HepG2 (cell line): Measurements from ENCODE around the gene P2RY11. TPM values are rescaled to one million over a fixed set of nuclear protein-coding genes. Genes with fewer than 3 reads are reported as not detected.

Source experiments
- FOXA1 ChIP-seq, 2 experiments: fragments of 450-650 bp in 1 of 2; sonication (generic) in 1 of 2; formaldehyde crosslinking in 1 of 2; IDR thresholded peaks; 2 replicates each; pipeline versions ENCODE4 v1.4.0 to v1.6.1; 2016 to 2020; ENCODE audit warnings: missing genetic modification reagents in 1 of 2
- HDAC2 ChIP-seq: sonication (generic); formaldehyde crosslinking; IDR thresholded peaks from 2 replicates; pipeline ENCODE4 v1.4.0; 2020; ENCODE audit warnings: missing genetic modification reagents
- HOXA7 ChIP-seq: sonication (generic); formaldehyde crosslinking; IDR thresholded peaks from 2 replicates; pipeline ENCODE4 v1.8.1; 2022; ENCODE audit warnings: mild to moderate bottlenecking, missing genetic modification reagents, moderate library complexity
- KDM3A ChIP-seq: IDR thresholded peaks from 2 replicates; pipeline ENCODE4 v1.6.1; 2018; ENCODE audit warnings: low read depth, missing compliant biosample characterization
- RAD21 ChIP-seq: fragments of 450-650 bp; formaldehyde crosslinking; IDR thresholded peaks from 2 replicates; pipeline ENCODE4 v1.5.0; 2020; ENCODE audit warnings: mild to moderate bottlenecking
- RFXAP ChIP-seq: sonication (generic); formaldehyde crosslinking; IDR thresholded peaks from 2 replicates; pipeline ENCODE4 v1.4.0; 2020; ENCODE audit warnings: missing genetic modification reagents, borderline replicate concordance
- SALL2 ChIP-seq: sonication (generic); formaldehyde crosslinking; IDR thresholded peaks from 2 replicates; pipeline ENCODE4 v1.8.1; 2023; ENCODE audit warnings: mild to moderate bottlenecking, missing genetic modification reagents, inconsistent platforms
- SIX4 ChIP-seq: sonication (generic); formaldehyde crosslinking; IDR thresholded peaks from 2 replicates; pipeline ENCODE4 v1.4.0; 2020; ENCODE audit warnings: missing genetic modification reagents
- SNAPC2 ChIP-seq: sonication (generic); formaldehyde crosslinking; IDR thresholded peaks from 2 replicates; pipeline ENCODE4 v1.8.1; 2022; ENCODE audit warnings: mild to moderate bottlenecking, missing genetic modification reagents
- STAT5B ChIP-seq: sonication (generic); formaldehyde crosslinking; IDR thresholded peaks from 2 replicates; pipeline ENCODE4 v1.4.0; 2020; ENCODE audit warnings: missing genetic modification reagents
- ZC3H4 ChIP-seq: sonication (generic); formaldehyde crosslinking; IDR thresholded peaks from 2 replicates; pipeline ENCODE4 v1.4.0; 2020; ENCODE audit warnings: missing genetic modification reagents, borderline replicate concordance
- ZNF232 ChIP-seq: sonication (generic); formaldehyde crosslinking; IDR thresholded peaks from 2 replicates; pipeline ENCODE4 v1.4.0; 2020; ENCODE audit warnings: missing genetic modification reagents, borderline replicate concordance
- ZNF251 ChIP-seq: sonication (generic); formaldehyde crosslinking; IDR thresholded peaks from 2 replicates; pipeline ENCODE4 v1.9.0; 2021; ENCODE audit warnings: mild to moderate bottlenecking, missing genetic modification reagents
- ZNF282 ChIP-seq: fragments of 450-650 bp; IDR thresholded peaks from 2 replicates; pipeline ENCODE4 v1.6.1; 2018; ENCODE audit not compliant: partially characterized antibody
- ZNF383 ChIP-seq: sonication (generic); formaldehyde crosslinking; IDR thresholded peaks from 2 replicates; pipeline ENCODE4 v1.4.0; 2020; ENCODE audit warnings: missing genetic modification reagents, mild to moderate bottlenecking, borderline replicate concordance
- ZNF550 ChIP-seq: sonication (generic); formaldehyde crosslinking; IDR thresholded peaks from 2 replicates; pipeline ENCODE4 v1.4.0; 2020; ENCODE audit warnings: mild to moderate bottlenecking, missing genetic modification reagents, borderline replicate concordance
- polyA plus RNA-seq, 8 experiments: library from polyadenylated mRNA; depleted of rRNA in 3 of 8; stranded (reverse) in 7 of 8; unstranded in 1 of 8; fragments of >200 nt; fragmentation: Illumina TruSeq in 4 of 8; extraction: Trizol in 4 of 8; gene quantifications; 2 replicates each; pipeline versions ENCODE4 v1.2.1 to v1.2.3, GENCODE V29; 2011 to 2016; ENCODE audit warnings: low read depth in 4 of 8, missing spikeins in 1 of 8, mixed read lengths in 1 of 8; ENCODE audit not compliant: insufficient read depth in 1 of 8
- total RNA-seq, 5 experiments: library from RNA; depleted of rRNA; stranded (reverse); fragments of >200 nt; fragmentation: Illumina TruSeq; extraction: Trizol; gene quantifications; 2 replicates each; pipeline ENCODE4 v1.2.3, GENCODE V29; 2016; ENCODE audit warnings: low read depth in 1 of 5
- TF ChIP-seq, protein P1 (sequence below): sonication (generic); formaldehyde crosslinking; IDR thresholded peaks from 2 replicates; pipeline ENCODE4 v1.4.0; 2020; ENCODE audit warnings: missing genetic modification reagents, borderline replicate concordance
- TF ChIP-seq, protein P2 (sequence below): sonication (generic); formaldehyde crosslinking; IDR thresholded peaks from 2 replicates; pipeline ENCODE4 v1.5.0; 2020; ENCODE audit warnings: mild to moderate bottlenecking, missing genetic modification reagents
- TF ChIP-seq, protein P3 (sequence below): sonication (generic); formaldehyde crosslinking; IDR thresholded peaks from 2 replicates; pipeline ENCODE4 v1.4.0; 2020; ENCODE audit warnings: missing genetic modification reagents, borderline replicate concordance
- TF ChIP-seq, protein P4 (sequence below): sonication (generic); formaldehyde crosslinking; IDR thresholded peaks from 2 replicates; pipeline ENCODE4 v1.4.0; 2020; ENCODE audit warnings: missing genetic modification reagents, borderline replicate concordance

The P2RY11 gene
- total and polyA plus RNA-seq, 2 of the 13 experiments (the other 11 are each of a cell fraction or from before 2014, with no cell fraction given): 4.0 to 7.8 TPM

DNA sequence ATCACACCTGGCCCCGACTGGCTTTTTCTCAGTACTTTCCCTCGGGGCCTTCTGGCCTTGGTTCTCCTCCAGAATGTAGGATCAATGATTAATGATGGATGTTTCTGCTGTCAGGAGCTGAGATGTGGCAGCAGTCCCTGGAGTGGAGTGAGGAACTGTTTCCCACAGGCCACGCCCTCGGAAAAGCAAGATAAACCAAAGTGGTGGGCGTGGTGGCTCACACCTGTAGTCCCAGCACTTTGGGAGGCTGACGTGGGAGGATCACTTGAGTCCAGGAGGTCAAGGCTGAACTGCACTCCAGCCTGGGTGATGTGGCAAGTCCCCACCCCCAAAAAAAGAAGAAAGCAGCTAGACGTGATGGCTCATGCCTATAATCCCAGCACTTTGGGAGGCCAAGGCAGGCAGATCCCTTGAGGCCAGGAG, 32.5 kb upstream of the P2RY11 start (continued):
- TF ChIP-seq ZNF232 (CRISPR knock-in tag) (no peak), HDAC2 (CRISPR knock-in tag) (peak; percentile 55; the same call in 1 of the 2 replicates), ZNF383 (CRISPR knock-in tag) (no peak), ZNF282 (no peak), KDM3A (CRISPR knock-in tag) (no peak), RFXAP (no peak), ZNF251 (no peak), FOXA1 (IDR thresholded peaks at IDR 0.05) (no peak), FOXA1 (CRISPR knock-in tag; IDR thresholded peaks at IDR 0.05) (no peak), RAD21 (CRISPR knock-in tag) (no peak), SIX4 (CRISPR knock-in tag) (no peak), HOXA7 (CRISPR knock-in tag) (no peak), ZNF550 (CRISPR knock-in tag) (no peak), SNAPC2 (CRISPR knock-in tag) (no peak), SALL2 (CRISPR knock-in tag) (no peak), ZC3H4 (no peak), STAT5B (CRISPR knock-in tag) (no peak)
- TF ChIP-seq, protein P1, sequence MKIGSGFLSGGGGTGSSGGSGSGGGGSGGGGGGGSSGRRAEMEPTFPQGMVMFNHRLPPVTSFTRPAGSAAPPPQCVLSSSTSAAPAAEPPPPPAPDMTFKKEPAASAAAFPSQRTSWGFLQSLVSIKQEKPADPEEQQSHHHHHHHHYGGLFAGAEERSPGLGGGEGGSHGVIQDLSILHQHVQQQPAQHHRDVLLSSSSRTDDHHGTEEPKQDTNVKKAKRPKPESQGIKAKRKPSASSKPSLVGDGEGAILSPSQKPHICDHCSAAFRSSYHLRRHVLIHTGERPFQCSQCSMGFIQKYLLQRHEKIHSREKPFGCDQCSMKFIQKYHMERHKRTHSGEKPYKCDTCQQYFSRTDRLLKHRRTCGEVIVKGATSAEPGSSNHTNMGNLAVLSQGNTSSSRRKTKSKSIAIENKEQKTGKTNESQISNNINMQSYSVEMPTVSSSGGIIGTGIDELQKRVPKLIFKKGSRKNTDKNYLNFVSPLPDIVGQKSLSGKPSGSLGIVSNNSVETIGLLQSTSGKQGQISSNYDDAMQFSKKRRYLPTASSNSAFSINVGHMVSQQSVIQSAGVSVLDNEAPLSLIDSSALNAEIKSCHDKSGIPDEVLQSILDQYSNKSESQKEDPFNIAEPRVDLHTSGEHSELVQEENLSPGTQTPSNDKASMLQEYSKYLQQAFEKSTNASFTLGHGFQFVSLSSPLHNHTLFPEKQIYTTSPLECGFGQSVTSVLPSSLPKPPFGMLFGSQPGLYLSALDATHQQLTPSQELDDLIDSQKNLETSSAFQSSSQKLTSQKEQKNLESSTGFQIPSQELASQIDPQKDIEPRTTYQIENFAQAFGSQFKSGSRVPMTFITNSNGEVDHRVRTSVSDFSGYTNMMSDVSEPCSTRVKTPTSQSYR (CRISPR knock-in tag): peak; percentile 52; the same call in 1 of the 2 replicates
- TF ChIP-seq, protein P2, sequence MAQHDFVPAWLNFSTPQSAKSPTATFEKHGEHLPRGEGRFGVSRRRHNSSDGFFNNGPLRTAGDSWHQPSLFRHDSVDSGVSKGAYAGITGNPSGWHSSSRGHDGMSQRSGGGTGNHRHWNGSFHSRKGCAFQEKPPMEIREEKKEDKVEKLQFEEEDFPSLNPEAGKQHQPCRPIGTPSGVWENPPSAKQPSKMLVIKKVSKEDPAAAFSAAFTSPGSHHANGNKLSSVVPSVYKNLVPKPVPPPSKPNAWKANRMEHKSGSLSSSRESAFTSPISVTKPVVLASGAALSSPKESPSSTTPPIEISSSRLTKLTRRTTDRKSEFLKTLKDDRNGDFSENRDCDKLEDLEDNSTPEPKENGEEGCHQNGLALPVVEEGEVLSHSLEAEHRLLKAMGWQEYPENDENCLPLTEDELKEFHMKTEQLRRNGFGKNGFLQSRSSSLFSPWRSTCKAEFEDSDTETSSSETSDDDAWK (CRISPR knock-in tag): no peak
- TF ChIP-seq, protein P3, sequence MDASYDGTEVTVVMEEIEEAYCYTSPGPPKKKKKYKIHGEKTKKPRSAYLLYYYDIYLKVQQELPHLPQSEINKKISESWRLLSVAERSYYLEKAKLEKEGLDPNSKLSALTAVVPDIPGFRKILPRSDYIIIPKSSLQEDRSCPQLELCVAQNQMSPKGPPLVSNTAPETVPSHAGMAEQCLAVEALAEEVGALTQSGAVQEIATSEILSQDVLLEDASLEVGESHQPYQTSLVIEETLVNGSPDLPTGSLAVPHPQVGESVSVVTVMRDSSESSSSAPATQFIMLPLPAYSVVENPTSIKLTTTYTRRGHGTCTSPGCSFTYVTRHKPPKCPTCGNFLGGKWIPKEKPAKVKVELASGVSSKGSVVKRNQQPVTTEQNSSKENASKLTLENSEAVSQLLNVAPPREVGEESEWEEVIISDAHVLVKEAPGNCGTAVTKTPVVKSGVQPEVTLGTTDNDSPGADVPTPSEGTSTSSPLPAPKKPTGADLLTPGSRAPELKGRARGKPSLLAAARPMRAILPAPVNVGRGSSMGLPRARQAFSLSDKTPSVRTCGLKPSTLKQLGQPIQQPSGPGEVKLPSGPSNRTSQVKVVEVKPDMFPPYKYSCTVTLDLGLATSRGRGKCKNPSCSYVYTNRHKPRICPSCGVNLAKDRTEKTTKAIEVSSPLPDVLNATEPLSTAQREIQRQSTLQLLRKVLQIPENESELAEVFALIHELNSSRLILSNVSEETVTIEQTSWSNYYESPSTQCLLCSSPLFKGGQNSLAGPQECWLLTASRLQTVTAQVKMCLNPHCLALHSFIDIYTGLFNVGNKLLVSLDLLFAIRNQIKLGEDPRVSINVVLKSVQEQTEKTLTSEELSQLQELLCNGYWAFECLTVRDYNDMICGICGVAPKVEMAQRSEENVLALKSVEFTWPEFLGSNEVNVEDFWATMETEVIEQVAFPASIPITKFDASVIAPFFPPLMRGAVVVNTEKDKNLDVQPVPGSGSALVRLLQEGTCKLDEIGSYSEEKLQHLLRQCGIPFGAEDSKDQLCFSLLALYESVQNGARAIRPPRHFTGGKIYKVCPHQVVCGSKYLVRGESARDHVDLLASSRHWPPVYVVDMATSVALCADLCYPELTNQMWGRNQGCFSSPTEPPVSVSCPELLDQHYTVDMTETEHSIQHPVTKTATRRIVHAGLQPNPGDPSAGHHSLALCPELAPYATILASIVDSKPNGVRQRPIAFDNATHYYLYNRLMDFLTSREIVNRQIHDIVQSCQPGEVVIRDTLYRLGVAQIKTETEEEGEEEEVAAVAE (CRISPR knock-in tag): no peak
- TF ChIP-seq, protein P4, sequence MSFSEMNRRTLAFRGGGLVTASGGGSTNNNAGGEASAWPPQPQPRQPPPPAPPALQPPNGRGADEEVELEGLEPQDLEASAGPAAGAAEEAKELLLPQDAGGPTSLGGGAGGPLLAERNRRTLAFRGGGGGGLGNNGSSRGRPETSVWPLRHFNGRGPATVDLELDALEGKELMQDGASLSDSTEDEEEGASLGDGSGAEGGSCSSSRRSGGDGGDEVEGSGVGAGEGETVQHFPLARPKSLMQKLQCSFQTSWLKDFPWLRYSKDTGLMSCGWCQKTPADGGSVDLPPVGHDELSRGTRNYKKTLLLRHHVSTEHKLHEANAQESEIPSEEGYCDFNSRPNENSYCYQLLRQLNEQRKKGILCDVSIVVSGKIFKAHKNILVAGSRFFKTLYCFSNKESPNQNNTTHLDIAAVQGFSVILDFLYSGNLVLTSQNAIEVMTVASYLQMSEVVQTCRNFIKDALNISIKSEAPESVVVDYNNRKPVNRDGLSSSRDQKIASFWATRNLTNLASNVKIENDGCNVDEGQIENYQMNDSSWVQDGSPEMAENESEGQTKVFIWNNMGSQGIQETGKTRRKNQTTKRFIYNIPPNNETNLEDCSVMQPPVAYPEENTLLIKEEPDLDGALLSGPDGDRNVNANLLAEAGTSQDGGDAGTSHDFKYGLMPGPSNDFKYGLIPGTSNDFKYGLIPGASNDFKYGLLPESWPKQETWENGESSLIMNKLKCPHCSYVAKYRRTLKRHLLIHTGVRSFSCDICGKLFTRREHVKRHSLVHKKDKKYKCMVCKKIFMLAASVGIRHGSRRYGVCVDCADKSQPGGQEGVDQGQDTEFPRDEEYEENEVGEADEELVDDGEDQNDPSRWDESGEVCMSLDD (CRISPR knock-in tag): no peak
